GM23248 (cell line): ENCODE results near the gene MRPL49. TPM values are rescaled to one million over a fixed set of nuclear protein-coding genes. Genes with fewer than 3 reads are reported as not detected.

ENCODE experiments used
- DNase-seq: peaks from one replicate; pipeline ENCODE4 v3.0.0-alpha.2; 2015
- H2AFZ ChIP-seq: fragments of 200-600 bp; sonication (generic); 2 replicates; pipeline ENCODE4 v1.6.1; 2016; ENCODE audit warnings: antibody characterized with exemption
- H3F3A ChIP-seq: fragments of 200-600 bp; sonication (generic); 2 replicates; pipeline ENCODE4 v1.6.1; 2016; ENCODE audit warnings: mild to moderate bottlenecking, antibody characterized with exemption, mixed run types; ENCODE audit not compliant: insufficient read depth
- H3K27ac ChIP-seq: fragments of 200-600 bp; sonication (generic); 2 replicates; pipeline ENCODE4 v1.5.1; 2016; ENCODE audit warnings: mild to moderate bottlenecking
- H3K27me3 ChIP-seq: fragments of 200-600 bp; sonication (generic); replicated peaks from 2 replicates; pipeline ENCODE4 v1.6.1; 2016; ENCODE audit warnings: mild to moderate bottlenecking; ENCODE audit not compliant: insufficient read depth
- H3K36me3 ChIP-seq: fragments of 200-600 bp; sonication (generic); 2 replicates; pipeline ENCODE4 v1.6.1; 2016; ENCODE audit warnings: low read depth, mild to moderate bottlenecking
- H3K4me1 ChIP-seq: fragments of 200-600 bp; sonication (generic); 2 replicates; pipeline ENCODE4 v1.6.1; 2016; ENCODE audit warnings: mild to moderate bottlenecking; ENCODE audit not compliant: insufficient read depth
- H3K4me2 ChIP-seq: fragments of 200-600 bp; sonication (generic); one replicate; pipeline ENCODE4 v1.6.1; 2016; ENCODE audit warnings: mild to moderate bottlenecking; ENCODE audit not compliant: unreplicated experiment
- H3K4me3 ChIP-seq: fragments of 200-600 bp; sonication (generic); 2 replicates; pipeline ENCODE4 v1.5.1; 2016; ENCODE audit warnings: mild to moderate bottlenecking
- H3K79me2 ChIP-seq: fragments of 200-600 bp; sonication (generic); 2 replicates; pipeline ENCODE4 v1.6.1; 2016; ENCODE audit warnings: mild to moderate bottlenecking; ENCODE audit not compliant: insufficient read depth
- H3K9ac ChIP-seq: fragments of 200-600 bp; sonication (generic); 2 replicates; pipeline ENCODE4 v1.6.1; 2016; ENCODE audit warnings: mild to moderate bottlenecking
- H3K9me2 ChIP-seq: fragments of 200-600 bp; sonication (generic); 2 replicates; pipeline ENCODE4 v1.6.1; 2016; ENCODE audit warnings: mixed run types, mild to moderate bottlenecking, moderate library complexity; ENCODE audit not compliant: insufficient read depth
- H3K9me3 ChIP-seq: fragments of 200-600 bp; sonication (generic); one replicate; pipeline ENCODE4 v1.6.1; 2017; ENCODE audit warnings: low read depth
- H4K20me1 ChIP-seq: fragments of 200-600 bp; sonication (generic); 2 replicates; pipeline ENCODE4 v1.6.0; 2016; ENCODE audit not compliant: insufficient read depth
- EZH2 ChIP-seq: fragments of 200-600 bp; sonication (generic); IDR thresholded peaks from 2 replicates; pipeline ENCODE4 v1.6.1; 2018; ENCODE audit warnings: antibody characterized with exemption, mild to moderate bottlenecking; ENCODE audit not compliant: insufficient read depth, poor library complexity, severe bottlenecking
- EZH2phosphoT487 ChIP-seq: fragments of 200-600 bp; sonication (generic); IDR thresholded peaks from 2 replicates; pipeline ENCODE4 v1.6.1; 2018; ENCODE audit warnings: antibody characterized with exemption, moderate library complexity, mild to moderate bottlenecking, low read depth; ENCODE audit not compliant: insufficient read depth
- WGBS, 2 experiments: methylation state at CpG; one replicate each; pipeline ENCODE4 v1.1.6; 2015 to 2017; ENCODE audit warnings: low lambda C conversion rate in 2 of 2, low coverage in 1 of 2; ENCODE audit errors: missing lambda C conversion rate in 2 of 2; 5-methylcytosine and 5-hydroxymethylcytosine counted together
- in situ Hi-C: fragments of 300-500 bp; cut with MboI; formaldehyde crosslinking; loops from 2 replicates; pipeline ENCODE4 v1.15.0; 2020
- polyA plus RNA-seq: library from polyadenylated mRNA; unstranded; fragments of >200 nt; fragmentation: Nextera tagmentation; extraction: Ambion mirVana; gene quantifications from 2 replicates; pipeline ENCODE4 v1.2.1, GENCODE V29; 2016
- total RNA-seq: library from RNA; depleted of rRNA; stranded (reverse); fragments of >200 nt; shearing (Covaris generic); gene quantifications from 2 replicates; pipeline ENCODE4 v1.2.3, GENCODE V29; 2014

MRPL49 gene
- total and polyA plus RNA-seq, 2 experiments from 2014 or later, result 53.3 to 78.4 TPM

- Histone ChIP-seq H3K4me3 (no peak overlapping the region), H3K9ac (no peak overlapping the region), H3K36me3 (no peaks in the 10 kb centered on the region), H3F3A (no peaks in the 10 kb centered on the region), H3K9me3 (no peaks in the 10 kb centered on the region), H3K4me2 (no peak overlapping the region), H3K79me2 (no peaks in the 10 kb centered on the region), H3K9me2 (no peaks in the 10 kb centered on the region), H2AFZ (no peak overlapping the region), H3K27ac (no peak overlapping the region), H3K27me3 (no peaks in the 10 kb centered on the region), H3K4me1 (peaks cover 3% of the 10 kb centered on the region; the same call in 1 of the 2 replicates), H4K20me1 (no peaks in the 10 kb centered on the region)
- WGBS, 2 experiments, result 92 to 95% methylated on average over 3 of the region's 3 CpGs
- TF ChIP-seq EZH2phosphoT487 (no peak), EZH2 (no peak)
- no peak for DNase-seq
- in situ Hi-C loops, result no loop called here
Observed at GRCh38 chr11:65166893-65167292, 44.8 kb downstream of the MRPL49 start.

GRCh38 chr11:65167656-65168055 is 45.5 kb downstream of the MRPL49 start:
- H3K9ac ChIP-seq, result no peak overlapping the region

GRCh38 chr11:65169164-65169641 is 47.1 kb downstream of the MRPL49 start:
- WGBS, 2 experiments, result 70 to 71% methylated on average over 11 of the region's 11 CpGs

More at GRCh38 chr11:65167656-65168055, 45.5 kb downstream of the MRPL49 start:
- TF ChIP-seq EZH2phosphoT487 (no peak), EZH2 (no peak)
- Histone ChIP-seq H3K4me2 (no peak overlapping the region), H3K36me3 (no peaks in the 10 kb centered on the region), H3K4me1 (peaks cover 3% of the 10 kb centered on the region; the same call in 1 of the 2 replicates), H3K27me3 (no peaks in the 10 kb centered on the region), H3K9me2 (no peaks in the 10 kb centered on the region), H3K9me3 (no peaks in the 10 kb centered on the region), H3K4me3 (no peak overlapping the region), H3K79me2 (no peaks in the 10 kb centered on the region), H2AFZ (no peak overlapping the region), H3F3A (no peaks in the 10 kb centered on the region), H4K20me1 (no peaks in the 10 kb centered on the region), H3K27ac (no peak overlapping the region)
- DNase-seq, result no peak
- in situ Hi-C loops, result no loop called here
- 84 to 89% methylated on average over 3 of the region's 3 CpGs for WGBS, 2 experiments

GRCh38 chr11:65170058-65170534 is 48.0 kb downstream of the MRPL49 start, which contains the start of gene SPDYC:
Gene SPDYC (plus strand): TSS chr11:65170233. CDS start chr11:65171358, 1,125 bp downstream.
- Histone ChIP-seq H3K9me2 (no peaks in the 10 kb centered on the region), H3K4me2 (no peak within 1 kb of the TSS)

More at GRCh38 chr11:65169164-65169641, 47.1 kb downstream of the MRPL49 start:
- no peak overlapping the region for H3K27ac ChIP-seq
- no peak for DNase-seq
- no peak for TF ChIP-seq EZH2
- no peak for TF ChIP-seq EZH2phosphoT487
- H3K4me1 ChIP-seq, result peaks cover 3% of the 10 kb centered on the region; the same call in 1 of the 2 replicates
- H3K9ac ChIP-seq, result 0 out of 2 replicates have a peak overlapping the region, but pooled peaks have one; percentile 7
- no peak overlapping the region for H3K4me3 ChIP-seq
- H3K9me2 ChIP-seq, result no peaks in the 10 kb centered on the region
- H2AFZ ChIP-seq, result peak overlapping the region; percentile 84
- no peak overlapping the region for H3K4me2 ChIP-seq
- no peaks in the 10 kb centered on the region for H3K79me2 ChIP-seq
- no peaks in the 10 kb centered on the region for H4K20me1 ChIP-seq
- in situ Hi-C loops, result no loop called here
- no peaks in the 10 kb centered on the region for H3K9me3 ChIP-seq
- no peaks in the 10 kb centered on the region for H3F3A ChIP-seq
- H3K36me3 ChIP-seq, result no peaks in the 10 kb centered on the region
- H3K27me3 ChIP-seq, result no peaks in the 10 kb centered on the region

More at GRCh38 chr11:65170058-65170534, 48.0 kb downstream of the MRPL49 start, which contains the start of gene SPDYC:
- 92 to 93% methylated on average over 20 to 21 of the region's 21 CpGs for WGBS, 2 experiments
- no peaks in the 10 kb centered on the region for H3K9me3 ChIP-seq
- H3F3A ChIP-seq, result no peaks in the 10 kb centered on the region
- in situ Hi-C loops, result no loop called here
- no peaks in the 10 kb centered on the region for H3K79me2 ChIP-seq
- DNase-seq, result no peak
- H3K4me1 ChIP-seq, result peaks cover 3% of the 10 kb centered on the region; the same call in 1 of the 2 replicates
- peak within 1 kb of the TSS; percentile 84 for H2AFZ ChIP-seq
- H4K20me1 ChIP-seq, result no peaks in the 10 kb centered on the region
- H3K27me3 ChIP-seq, result no peaks in the 10 kb centered on the region
- TF ChIP-seq EZH2phosphoT487 (no peak), EZH2 (no peak)
- no peaks in the 10 kb centered on the region for H3K36me3 ChIP-seq
- H3K4me3 ChIP-seq, result no peak within 1 kb of the TSS
- H3K9ac ChIP-seq, result 0 out of 2 replicates have a peak within 1 kb of the TSS, but pooled peaks have one; percentile 7
- no peak within 1 kb of the TSS for H3K27ac ChIP-seq
